ENCODE measurements around the gene LRRC4C.

DNA sequence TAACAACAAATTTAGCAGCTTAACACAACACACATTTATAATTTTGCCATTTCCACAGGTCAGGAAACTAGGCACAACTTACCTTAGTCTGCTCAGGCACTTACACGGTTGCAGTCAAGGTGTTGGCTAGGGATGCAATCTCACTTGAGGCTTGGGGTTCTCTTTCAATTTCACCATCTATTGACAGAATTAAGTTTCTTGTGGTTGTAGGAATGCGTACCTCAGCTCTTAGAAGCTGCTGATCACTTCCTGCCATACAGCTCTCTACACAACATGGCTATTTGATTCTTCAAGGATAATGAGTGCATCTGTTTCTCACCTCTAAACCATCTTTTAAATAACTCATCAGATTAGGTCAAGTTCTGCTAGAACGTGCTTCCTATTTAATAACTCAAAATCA is 968.1 kb downstream of the LRRC4C start:
- no peak for TF ChIP-seq RAD21 (conservative IDR thresholded peaks at IDR 0.05)
- TF ChIP-seq, protein P1, sequence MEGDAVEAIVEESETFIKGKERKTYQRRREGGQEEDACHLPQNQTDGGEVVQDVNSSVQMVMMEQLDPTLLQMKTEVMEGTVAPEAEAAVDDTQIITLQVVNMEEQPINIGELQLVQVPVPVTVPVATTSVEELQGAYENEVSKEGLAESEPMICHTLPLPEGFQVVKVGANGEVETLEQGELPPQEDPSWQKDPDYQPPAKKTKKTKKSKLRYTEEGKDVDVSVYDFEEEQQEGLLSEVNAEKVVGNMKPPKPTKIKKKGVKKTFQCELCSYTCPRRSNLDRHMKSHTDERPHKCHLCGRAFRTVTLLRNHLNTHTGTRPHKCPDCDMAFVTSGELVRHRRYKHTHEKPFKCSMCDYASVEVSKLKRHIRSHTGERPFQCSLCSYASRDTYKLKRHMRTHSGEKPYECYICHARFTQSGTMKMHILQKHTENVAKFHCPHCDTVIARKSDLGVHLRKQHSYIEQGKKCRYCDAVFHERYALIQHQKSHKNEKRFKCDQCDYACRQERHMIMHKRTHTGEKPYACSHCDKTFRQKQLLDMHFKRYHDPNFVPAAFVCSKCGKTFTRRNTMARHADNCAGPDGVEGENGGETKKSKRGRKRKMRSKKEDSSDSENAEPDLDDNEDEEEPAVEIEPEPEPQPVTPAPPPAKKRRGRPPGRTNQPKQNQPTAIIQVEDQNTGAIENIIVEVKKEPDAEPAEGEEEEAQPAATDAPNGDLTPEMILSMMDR (IDR thresholded peaks at IDR 0.05; ENCODE audit: poor library complexity, severe bottlenecking) = no peak

All from neural cell (in vitro differentiated cells).